M059J (cell line): Measurements from ENCODE around the gene SAYSD1. TPM values are rescaled to one million over a fixed set of nuclear protein-coding genes. Genes with fewer than 3 reads are reported as not detected.

Experiments
- DNase-seq: peaks from one replicate; pipeline ENCODE4 v3.0.0-alpha.2; 2012; ENCODE audit warnings: low read depth
- total RNA-seq: library from RNA; depleted of rRNA; stranded (reverse); fragments of >200 nt; shearing (Covaris generic); gene quantifications from 2 replicates; pipeline ENCODE4 v1.2.3, GENCODE V29; 2014

SAYSD1 gene
- total RNA-seq, 1 experiment from 2014 or later: 24.2 TPM

DNA sequence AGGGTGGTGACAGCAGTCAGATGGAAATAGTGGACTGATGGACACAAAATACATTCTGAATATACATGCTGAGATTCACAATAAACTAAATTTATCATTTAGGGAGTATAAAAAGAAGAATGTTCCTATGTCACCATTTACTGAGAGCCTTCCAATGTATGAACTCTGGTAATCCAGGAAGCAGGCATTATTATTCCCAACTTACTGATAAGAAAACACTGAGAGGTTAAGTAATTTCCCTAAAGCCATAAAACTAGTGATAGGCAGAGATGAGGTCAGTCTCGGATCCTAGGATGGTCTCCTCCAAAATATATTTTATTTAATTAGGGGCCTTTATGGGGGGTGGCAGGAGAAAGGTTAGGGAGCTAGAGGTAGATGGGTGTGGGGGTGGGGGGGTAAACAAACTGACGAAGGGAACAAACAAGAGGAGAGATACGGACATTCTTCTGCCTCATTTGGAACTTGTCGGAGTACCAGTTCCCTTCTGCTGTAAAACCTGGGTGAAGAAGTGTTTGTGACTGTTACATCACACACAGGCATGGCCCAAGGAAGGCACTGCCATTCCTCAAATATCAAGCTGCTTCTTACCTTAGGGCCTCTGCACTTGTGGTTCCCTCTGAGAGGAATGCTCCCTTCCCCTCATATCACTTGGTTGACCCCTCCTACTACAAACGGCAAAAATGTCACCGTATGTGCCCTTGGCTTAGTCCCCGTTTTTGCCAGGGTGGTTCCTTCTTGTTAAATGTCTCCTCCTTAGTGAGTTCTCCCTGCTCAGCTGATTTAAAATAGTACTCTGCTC is 6.7 kb downstream of the SAYSD1 start:
- no peak for DNase-seq

DNA sequence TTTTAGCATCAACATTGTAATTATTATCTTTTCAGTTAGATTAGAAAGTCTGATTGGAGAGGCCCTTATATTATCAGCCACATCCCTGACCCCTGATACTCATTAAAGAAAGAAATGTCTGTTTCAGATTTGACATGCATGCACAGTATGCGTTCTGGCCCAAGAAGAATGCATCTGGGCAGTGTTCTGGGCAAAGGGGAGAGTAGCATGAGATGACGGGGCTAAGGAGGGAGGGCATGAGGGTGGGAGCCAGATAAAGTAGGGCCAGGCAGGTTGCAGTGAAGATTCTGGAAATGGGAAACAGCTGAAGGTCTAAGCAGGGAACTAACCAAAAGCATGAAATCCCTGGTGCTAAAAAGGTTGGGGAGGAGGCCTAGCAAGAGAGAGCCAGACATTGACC is 7.3 kb downstream of the SAYSD1 start:
- no peak for DNase-seq

DNA sequence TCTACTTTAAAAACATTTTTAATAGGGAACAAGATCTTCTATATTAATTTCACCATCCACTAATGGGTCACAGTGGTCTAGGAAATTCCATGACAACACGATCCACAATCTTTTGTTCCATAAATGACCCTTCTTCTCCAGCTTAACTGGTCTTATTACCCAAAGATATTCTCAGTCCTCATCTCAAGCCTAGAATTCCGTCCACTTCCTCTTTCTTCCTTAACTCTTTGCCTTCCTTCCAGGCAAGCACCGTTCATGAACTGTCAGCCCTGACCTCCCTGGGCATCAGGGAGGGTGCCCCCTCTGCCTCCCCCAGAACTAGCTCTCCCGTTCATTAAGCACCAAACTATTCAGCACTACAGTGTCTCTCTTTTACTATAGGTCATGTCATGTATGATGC is 8.0 kb downstream of the SAYSD1 start:
- no peak for DNase-seq

DNA sequence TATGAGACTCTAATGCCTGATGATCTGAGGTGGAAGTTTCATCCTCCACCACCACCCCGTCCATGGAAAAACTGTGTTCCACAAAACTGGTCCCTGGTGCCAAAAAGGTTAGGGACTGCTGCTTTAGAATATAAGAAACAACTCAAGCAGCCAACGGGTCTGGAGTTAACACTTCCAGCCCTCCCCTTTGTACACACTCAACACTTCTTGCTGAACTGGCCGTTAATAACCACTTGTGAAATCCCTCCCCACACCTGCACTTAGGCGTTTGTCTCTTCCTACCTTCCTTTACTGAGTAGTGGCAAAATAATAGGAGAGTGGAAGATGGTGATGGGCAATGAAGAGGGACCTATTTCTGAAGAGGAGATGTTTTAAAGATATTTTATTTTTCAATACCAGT is 10.5 kb downstream of the SAYSD1 start:
- no peak for DNase-seq

DNA sequence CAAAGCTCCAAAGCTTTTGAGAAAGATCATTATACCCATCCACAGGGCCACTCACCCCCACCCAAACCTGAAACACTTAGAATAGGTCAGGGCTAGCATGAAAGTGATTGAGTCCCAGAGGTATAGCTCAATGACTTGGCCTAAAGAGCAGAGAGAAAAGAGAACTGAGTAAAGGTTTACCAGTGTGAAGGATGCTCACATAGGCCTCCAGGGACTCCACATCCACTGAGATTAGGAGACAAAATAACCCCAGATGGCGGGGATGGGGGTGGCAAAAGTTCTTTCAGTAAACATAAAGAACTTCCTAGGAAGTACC is 12.2 kb downstream of the SAYSD1 start:
- DNase-seq: no peak

DNA sequence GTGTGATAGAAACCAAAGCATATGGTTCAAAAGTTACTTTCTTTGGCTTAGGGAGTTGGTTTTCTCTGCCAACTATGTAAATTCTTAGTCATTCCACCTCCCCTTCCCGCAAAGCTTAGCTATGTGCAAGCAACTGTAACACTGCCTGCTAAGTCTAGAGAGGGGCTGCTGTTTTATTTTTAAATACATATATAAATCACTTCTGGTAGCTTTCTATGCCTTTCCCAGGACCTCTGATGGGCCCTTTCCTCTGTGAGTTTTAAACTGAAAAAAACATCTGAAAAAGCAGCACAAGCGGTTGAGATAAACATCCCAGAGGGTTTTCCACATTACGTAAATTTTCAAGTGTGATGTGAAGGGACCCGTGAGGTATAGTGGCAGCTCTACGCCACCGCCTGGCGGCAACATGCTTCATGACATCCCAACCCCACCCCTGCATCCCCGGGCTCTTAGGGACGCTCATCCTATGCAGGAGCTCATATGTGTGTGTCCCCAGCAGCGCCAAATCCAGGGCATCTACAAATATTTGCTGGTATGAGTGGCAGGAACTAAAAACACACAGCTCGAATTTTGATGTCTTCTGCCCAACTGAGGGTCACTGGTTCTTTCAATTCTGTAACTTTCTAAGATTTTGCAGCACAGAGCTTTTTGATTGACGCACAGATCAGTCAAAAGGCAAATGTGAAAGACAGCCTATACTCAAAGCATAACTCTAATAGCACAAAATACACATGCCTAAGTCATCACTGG is 12.7 kb downstream of the SAYSD1 start:
- DNase-seq: no peak

DNA sequence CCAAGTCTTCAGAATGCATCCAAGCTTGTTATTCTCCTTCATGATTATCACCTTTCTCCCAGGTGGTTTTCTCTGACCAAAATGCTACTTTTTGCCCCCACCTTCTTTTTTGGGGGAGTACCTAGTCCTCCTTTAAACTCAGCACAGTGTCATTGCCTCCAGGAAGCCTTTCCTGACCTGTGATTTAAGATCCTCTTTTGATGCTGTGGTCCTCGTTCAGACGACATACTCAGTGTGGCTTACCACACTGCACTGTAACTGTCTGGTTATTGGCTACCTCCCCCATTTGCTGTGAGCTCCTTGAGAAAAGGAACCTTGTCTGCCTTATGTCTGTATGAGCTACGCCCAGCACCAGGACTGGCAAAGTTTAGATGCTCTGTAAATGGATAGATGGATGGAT is 14.6 kb downstream of the SAYSD1 start:
- DNase-seq: no peak

DNA sequence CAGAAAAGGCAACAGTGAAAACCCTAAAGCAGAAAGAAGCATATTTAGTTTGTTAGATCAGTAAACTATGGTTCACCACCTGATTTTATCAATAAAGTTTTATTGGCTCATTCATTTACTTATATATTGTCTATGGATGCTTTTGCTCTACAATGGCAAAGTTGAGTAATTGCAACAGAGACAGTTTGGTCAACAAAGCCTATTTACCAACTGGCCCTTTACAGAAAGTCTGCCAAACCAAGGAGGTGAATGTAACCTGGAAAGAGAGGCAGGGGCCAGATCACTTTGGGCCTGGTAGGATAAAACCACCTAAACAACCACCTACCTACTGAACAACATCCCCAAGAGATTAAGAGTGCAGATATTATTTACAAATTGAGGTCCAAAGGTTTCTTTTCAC is 19.4 kb downstream of the SAYSD1 start:
- no peak for DNase-seq

DNA sequence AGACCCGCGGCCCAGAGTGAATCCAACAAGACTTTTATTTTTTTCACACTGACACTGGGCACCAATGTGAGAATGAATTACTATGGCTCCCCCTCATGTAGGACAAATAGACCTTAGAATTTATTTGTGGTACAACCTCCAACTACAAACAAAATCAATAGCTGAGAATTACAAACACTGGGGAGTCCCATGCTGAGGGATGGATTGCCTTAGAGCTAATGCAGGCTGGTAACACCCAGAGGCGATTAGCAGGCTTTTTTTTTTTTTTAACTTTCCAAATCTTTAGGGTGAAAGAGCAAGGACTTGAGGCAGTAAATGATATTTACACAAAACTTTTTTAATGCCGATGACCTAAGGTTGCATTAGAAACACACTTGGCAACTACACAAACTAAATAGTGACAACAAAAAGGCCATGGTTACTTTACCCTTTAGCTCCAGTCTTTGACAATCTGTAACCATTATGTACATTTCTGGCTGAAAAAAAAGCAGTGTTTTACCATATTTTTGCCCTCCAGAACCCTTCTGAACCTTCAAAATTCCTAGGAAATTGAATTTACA is 21.8 kb downstream of the SAYSD1 start:
- no peak for DNase-seq

DNA sequence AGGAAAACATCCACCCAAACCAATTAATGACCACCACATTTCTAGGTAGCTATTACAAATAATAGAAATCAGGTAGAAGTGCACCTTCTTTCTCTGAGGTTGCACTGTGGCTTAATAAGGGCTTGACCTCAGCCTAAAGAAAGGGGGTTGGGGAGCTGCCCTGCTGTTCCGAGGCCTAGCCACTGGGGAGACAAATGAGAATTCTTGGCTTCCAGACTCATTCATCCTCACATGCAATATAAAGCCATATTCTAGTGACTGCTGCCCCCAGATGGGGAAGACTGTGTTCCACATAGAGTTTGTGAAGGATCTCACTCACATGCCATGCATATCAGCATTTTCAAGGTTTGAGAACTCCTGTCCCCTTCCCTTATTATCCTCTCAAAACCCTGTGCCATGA is 22.9 kb downstream of the SAYSD1 start:
- DNase-seq: peak; percentile 28

DNA sequence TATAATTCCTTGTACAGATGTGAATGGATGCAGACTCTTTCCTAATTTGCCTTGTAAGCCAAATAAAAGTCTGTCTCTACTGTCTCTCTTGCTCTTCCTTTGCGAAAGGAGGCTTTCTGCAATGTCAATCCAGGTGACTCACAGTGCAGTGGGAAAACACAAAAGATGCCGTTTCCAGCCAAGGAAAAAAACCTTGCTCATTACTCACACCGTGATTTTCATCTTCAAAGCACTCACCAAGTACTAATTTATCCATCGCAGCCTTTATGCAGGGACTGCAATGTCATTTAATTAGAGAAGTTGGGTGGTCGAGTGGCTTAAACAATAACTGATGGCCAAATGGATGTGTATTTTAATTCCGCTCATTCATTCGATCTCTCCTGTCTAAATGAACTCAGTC is 23.8 kb downstream of the SAYSD1 start:
- no peak for DNase-seq

DNA sequence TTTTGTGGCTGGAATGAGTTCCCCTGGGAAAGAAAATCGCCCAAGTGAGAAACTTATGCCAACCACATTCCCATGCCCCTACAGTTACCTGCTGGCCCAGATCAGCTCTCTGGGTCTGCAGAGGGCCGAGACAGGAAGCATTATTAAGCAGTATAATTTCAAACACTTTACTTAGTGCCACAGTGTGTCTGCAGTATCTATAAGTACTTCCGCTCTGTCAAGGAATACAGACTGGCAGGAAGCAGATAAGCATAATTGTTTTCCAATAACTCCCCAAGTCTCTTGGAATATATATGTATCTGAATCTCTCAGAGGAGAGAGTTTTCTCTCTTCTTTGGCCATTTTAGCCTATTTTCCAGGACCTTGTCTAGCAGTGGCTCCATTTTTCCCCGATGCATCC is 24.9 kb downstream of the SAYSD1 start:
- DNase-seq: no peak

DNA sequence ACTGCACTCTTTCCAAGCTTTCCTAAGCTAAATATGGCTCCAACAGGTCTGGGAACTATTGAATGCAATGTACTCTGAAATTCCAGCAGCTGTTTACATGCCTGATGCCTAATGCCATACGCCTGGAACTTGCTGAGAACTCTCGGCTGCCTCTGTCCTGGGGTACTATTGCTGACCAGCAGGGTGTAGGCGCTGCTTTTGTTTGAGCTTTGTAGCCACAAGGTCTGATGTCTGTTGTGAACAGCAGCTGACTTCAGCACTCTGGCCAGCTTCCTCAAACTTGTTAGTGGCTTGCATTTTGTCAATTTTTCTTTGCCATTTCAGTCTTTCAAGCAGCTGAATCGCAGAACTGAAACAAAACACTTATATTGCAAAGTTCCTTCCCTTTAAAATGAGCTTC is 26.7 kb downstream of the SAYSD1 start:
- DNase-seq: peak; percentile 27

DNA sequence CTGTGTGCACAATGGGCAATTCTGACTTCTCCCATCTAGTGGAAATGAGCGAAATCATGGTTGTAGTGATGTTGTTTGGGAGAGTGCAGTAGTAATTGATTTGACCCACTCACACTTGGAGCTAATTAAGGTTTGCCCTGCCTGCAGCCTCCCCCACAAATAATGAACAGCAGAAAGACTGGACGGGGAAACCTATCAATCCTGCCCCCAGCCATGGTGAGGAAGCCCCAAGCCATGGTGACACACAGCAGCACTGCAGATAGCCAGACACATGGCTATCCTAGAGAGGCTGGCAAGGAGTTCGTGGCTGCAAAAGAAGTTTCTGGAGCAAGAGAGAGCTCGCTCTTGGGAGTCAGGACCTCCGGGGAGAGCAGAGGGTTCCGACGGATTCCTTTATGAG is 27.8 kb downstream of the SAYSD1 start:
- no peak for DNase-seq

DNA sequence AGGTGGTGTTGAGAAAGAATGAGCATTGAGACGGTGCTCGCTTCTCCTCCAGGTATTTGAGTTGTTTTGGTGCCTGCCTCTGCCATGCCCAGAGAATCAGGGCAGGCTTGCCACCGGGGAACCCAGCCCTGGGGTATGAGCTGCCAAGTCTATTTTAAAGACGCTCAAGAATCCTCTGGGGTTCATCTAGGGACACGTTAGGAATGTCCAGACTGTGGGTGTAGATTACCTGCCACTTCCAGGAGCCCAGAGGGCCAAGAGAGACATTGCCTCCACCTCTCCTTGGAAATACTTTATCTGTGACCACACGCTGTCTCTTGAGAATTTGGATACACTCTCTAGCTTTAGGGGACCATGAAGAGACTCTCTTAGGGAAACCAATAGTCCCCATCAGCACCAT is 28.3 kb downstream of the SAYSD1 start:
- DNase-seq: no peak

DNA sequence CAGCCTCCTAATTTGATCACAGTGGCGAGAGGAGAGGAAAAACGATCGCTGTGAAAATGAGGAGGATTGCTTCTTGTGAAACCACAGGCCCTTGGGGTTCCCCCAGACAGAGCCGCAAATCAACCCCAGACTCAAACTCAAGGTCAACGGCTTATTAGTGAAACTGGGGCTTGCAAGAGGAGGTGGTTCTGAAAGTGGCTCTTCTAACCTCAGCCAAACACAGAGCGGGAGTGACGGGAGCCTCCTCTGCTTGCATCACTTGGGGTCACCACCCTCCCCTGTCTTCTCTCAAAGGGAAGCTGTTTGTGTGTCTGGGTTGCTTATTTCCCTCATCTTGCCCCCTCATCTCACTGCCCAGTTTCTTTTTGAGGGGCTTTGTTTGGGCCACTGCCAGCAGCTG is 28.7 kb downstream of the SAYSD1 start:
- DNase-seq: no peak

DNA sequence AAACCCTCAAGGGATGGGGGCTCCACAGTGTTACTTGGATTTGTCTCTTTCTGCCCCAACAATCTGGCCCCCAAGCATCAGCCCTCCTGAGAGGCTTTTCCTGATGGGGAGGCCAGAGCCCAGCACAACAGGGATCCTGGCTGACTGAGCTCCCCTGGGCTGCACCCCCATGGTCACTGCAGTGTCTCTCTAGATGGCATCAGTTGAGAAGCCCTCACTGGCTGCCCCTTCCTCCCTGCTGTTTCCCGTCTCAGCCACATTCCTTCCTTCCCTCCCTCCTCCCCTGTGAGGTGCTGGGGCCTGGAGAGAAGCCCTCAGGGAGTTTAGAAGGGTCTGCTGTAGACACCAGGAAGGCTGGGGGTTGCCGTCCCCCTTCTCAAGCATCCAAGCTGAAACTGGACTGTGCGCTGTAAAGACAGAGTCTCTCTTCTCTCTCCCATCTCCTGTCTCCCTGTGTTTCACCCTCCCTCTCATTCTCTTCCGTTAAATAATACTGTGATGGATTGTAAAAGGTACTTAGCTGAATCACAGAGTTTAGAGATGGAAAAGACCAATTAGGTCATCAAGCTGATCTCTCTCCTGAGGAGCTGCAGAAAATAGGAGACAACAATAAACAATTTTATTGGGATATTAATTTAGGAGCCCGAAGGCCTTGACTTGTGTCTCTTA is 29.7 kb downstream of the SAYSD1 start:
- DNase-seq: no peak

DNA sequence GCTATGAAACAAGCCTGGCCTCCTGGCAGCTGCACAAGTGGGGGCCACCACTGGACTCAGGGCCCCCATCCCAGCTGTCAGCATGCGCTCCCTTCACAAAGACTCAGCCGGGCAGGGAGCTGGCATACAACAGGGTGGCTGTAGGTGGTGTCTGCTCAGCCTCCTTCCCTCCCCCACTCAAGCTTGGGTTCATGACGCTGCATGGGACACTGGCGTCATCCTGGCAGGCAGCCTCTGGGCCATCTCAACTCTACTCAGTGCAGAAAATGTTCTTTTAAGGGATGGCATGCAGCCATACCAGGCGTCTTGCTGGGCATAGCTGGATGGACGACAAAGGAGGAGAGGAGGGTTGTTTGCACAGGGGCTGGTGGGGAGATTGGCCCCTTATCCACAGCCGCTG is 30.5 kb downstream of the SAYSD1 start:
- DNase-seq: peak; percentile 8

DNA sequence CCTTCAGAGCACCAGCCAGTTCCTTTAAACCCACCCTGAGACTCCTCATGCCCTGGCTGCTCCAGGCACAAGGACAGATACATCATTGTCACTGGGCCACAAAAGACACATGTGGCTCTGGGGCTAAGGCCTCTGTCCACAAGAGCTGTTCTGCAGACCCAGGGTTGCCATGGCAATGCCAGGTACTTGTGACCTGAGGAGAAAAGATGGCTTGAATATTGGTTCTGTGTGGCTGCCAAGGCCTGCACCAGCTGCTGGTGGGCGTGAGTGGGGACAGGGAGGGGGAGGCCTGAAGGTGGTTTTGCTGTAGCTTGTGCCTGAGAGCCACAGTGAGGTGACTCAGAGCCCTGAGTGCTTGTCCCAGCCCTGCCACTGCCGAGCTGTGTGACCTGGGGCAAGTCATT is 31.8 kb downstream of the SAYSD1 start:
- no peak for DNase-seq

DNA sequence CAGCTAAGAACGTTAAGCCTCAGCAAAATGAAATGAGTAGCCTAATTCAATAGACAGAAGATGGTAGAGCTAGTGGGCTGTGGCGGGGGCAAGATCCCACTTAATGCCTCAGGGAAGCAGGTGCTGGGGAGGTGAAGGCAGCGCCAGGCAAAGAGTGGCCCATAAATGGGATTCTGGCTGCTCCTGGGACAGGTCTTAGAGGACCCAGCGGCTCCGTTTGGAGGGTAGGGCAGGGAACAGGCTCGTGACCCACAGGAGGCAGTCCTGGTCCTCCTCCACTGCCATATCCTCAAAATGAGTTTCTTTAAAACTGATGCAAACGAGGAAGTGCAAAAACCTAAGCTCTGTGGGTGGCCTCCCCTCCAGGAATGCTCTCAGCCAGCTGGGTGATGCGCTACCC is 32.7 kb downstream of the SAYSD1 start:
- no peak for DNase-seq

DNA sequence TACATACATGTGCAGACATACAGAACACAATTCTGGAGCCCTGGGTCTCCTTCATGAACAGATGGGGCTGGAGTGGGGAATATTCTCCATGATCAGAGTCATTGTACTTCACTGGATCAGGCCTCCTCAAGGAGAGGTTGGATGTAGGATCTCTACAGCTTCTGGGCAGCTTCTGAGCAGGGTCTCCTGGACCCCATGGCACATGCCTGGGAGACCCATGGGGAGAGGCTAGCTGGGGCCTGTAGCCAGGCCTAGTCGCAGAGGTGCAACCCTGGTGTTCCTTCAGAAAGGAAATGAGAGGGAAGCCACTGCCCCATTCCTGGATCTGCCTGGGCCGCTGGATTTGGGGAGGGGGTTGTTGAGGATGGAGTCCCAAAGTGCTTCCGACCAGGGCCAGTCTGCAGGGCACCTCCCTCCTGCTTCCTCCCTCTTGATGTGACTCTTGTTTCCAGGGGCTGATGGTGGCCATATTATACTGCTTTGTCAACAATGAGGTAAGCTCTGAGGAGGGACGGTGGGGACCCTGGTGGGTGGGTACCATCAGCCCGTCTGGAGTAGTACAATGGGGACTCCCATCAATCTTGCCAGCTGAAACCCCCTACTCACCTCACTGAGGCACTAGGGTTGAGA is 34.6 kb downstream of the SAYSD1 start:
- DNase-seq: no peak
